SIG-M5 (cell line): ENCODE data around the gene ATP5MC3.

Experiments
- DNase-seq: peaks from one replicate; lab custom pipeline; 2025; lab: John Stamatoyannopoulos, UW

ATP5MC3 gene

GRCh38 chr2:175167792-175168563, 13.5 kb downstream of the ATP5MC3 start, which contains the start of gene ATF2:
Gene ATF2, minus strand, starts transcription at chr2:175168203. Its CDS starts 31,760 bp downstream, at chr2:175136443.
- DNase-seq = peak; percentile 98

DNA sequence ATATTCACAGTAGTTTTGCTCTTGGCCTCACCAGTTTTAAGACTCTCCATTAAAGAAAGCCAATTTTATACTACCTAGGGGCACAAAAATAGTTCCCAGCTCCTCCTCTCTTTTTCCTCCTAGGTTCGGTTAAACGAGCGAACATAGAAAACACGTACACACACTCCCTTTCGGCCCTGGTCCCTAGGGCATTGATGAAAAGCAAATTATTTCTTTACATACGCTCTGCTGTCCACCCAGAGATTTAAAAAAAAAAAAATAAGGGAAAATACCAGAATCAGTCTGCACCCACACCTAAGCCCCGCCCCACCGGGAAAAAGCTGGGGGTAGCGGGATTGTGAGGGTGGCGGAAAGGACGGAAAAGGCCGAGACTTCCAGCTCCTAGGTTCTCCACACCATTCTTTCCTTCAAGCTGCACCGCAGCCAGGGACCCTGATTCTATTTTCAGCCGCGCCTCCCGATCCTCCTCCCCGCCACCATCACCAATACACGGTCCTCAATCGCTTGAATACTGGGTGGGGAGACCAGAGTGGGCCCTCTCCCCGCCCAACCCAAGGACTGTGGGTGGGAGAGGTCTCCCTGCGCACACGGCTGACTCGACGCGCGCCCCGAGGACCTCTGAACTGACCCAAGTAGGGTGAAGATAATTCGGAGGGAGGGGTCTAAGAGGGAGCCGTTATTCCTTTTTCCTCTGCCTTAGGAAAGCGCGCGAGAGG, 14.3 kb downstream of the ATP5MC3 start:
- DNase-seq = no peak

DNA sequence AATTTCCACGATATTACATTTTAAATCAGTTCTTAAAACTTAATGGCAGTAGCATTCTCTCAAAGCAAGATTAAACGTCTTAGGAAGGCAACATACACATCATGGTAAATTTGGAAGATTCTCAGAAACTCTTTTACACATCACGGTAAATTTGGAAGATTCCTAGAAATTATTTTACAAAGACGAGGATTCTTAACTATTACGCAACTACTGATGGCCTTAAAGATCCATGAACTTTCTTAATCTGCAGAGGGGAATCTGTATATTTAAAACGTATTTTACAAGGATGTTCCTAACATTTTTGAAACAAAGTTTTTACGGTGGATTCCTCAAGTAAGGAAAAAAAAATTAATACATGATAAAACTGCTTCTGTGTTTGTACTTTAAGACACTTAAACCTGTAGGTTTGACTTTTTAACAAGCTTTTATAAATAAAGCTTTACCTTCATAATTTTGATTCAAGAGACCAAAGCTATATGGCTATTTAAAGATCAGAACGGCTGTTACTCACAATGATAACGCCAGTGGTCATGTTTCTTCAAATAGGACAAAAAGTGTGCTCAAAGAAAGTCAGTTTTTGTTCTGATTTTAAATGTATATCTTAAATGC, 15.2 kb downstream of the ATP5MC3 start:
- no peak for DNase-seq

- no peak for DNase-seq
Observed at GRCh38 chr2:175164235-175164634, 17.3 kb downstream of the ATP5MC3 start.

GRCh38 chr2:175158894-175159293, 22.6 kb downstream of the ATP5MC3 start:
- DNase-seq = no peak

DNA sequence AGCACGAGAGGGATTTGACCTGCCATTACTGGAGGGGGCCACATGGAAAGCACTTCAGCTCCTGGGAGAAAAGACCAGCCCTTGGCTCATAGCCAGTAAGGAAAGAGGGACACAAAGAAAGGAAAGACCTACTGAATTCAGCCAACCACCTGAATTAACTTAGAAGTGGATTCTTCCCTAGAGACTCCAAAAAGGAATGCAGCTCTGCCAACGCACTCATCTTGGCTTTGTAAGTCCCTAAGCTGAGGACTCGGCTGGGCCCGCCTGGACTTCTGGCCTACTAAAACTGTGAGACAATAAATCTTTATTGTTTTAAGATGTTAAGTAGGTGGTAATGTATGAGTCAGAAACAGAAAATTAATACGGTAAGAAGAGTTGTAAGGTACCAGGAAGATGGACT, 25.0 kb downstream of the ATP5MC3 start:
- no peak for DNase-seq

DNA sequence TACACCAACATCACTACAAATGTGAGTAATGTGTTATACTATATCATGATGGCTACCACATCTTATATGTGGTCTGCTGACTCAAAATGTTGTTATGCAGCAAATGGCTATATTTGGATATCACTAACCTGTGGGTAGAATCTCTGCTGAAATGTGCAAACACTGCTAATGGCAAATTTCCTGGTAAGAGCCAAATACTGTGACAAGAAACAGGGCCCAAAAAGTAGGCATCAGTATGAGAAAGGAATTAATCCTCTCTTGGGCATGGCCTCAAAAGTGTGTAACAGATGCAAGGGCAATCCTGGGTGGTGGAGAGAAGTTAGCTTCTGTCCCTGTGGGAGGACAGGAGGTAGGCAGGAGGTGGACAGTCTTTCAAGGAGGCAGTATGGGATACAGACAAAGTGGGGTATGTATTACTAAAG, 26.8 kb downstream of the ATP5MC3 start:
- DNase-seq = no peak

- DNase-seq = no peak
Observed at GRCh38 chr2:175152242-175152641, 29.3 kb downstream of the ATP5MC3 start.

GRCh38 chr2:175151791-175152190, 29.7 kb downstream of the ATP5MC3 start:
- no peak for DNase-seq

GRCh38 chr2:175147186-175147585, 34.3 kb downstream of the ATP5MC3 start:
- no peak for DNase-seq

DNA sequence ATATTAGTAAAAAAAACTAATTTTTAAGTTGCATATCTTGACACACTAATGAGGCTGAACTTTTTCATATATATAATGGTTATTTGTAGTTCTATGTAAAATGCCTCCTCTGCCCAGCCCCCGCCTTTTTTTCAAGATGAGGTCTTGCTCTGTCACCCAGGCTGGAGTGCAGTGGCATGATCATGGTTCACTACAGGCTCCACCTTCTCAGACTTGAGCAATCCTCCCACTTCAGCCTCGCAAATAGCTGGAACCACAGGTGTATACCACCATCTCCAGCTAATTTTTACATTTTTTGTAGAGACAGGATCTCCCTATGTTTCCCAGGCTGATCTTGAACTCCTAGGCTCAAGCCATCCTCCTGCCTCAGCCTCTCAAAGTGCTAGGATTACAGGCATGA, 37.8 kb downstream of the ATP5MC3 start:
- DNase-seq = no peak

GRCh38 chr2:175143191-175143590, 38.3 kb downstream of the ATP5MC3 start:
- no peak for DNase-seq

DNA sequence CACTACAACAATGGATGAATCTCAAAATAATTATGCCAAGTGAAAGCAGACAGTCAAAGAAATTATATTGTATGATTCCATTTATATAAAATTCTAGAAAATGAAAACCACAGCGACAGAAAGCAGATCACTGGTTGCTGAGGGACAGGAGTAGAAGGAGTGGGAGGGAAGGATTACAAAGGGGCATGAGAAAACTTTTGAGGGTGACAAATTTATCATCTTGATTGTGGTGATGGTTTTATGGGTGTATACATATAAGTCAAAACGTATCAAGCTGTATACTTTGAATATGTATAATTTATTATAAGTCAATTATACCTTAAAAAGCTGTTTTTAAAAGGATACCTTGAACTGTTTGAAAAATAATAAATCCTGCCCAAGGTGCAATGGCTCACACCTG, 41.2 kb downstream of the ATP5MC3 start:
- DNase-seq = no peak

DNA sequence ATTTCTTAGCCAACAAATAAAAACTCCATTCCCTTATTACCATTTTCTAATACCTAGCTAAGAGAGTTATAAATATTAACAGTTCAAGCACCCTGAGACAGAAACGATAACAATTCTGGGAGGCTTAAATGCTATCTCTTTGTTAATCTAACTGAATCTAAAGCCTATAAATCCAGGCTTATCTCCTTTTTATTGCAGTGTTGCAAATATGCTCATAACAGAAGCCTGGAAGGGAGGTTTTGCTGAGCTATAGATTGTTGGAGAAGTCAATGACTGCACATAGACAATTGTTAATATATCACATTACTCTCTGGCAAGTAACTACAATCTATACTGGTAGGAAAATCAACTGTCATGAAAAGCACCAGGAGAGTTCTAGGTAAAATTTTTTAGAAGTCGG, 43.7 kb downstream of the ATP5MC3 start:
- DNase-seq = no peak

- no peak for DNase-seq
Observed at GRCh38 chr2:175136334-175137215, 44.9 kb downstream of the ATP5MC3 start.

GRCh38 chr2:175135862-175136261, 45.6 kb downstream of the ATP5MC3 start:
- DNase-seq = no peak

GRCh38 chr2:175135177-175135576, 46.3 kb downstream of the ATP5MC3 start:
- DNase-seq = no peak

GRCh38 chr2:175131252-175131651, 50.3 kb downstream of the ATP5MC3 start:
- DNase-seq = no peak

DNA sequence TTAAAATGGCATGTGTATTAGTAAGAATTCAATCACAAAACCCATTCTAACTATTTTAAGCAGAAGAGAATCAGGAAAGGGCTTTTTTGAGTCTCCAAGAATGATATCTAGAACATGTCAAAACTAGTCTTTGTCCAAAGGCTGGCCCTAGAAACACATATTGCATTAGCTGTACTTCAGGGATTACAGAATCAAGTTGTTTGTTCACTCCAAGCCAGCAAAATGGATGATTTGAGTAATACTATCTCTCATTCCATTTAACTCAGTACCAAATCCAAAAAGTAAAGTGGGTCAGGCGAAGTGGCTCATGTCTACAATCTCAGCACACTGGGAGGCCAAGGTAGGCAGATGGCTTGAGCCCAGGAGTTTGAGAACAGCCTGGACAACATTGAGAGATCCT, 54.8 kb downstream of the ATP5MC3 start:
- no peak for DNase-seq
